Measurements from ENCODE around the gene ORM1. TPM values are rescaled to one million over a fixed set of nuclear protein-coding genes. Genes with fewer than 3 reads are reported as not detected.

ORM1 gene
- total RNA-seq, 1 donor from 2014 or later, result not detected

DNA sequence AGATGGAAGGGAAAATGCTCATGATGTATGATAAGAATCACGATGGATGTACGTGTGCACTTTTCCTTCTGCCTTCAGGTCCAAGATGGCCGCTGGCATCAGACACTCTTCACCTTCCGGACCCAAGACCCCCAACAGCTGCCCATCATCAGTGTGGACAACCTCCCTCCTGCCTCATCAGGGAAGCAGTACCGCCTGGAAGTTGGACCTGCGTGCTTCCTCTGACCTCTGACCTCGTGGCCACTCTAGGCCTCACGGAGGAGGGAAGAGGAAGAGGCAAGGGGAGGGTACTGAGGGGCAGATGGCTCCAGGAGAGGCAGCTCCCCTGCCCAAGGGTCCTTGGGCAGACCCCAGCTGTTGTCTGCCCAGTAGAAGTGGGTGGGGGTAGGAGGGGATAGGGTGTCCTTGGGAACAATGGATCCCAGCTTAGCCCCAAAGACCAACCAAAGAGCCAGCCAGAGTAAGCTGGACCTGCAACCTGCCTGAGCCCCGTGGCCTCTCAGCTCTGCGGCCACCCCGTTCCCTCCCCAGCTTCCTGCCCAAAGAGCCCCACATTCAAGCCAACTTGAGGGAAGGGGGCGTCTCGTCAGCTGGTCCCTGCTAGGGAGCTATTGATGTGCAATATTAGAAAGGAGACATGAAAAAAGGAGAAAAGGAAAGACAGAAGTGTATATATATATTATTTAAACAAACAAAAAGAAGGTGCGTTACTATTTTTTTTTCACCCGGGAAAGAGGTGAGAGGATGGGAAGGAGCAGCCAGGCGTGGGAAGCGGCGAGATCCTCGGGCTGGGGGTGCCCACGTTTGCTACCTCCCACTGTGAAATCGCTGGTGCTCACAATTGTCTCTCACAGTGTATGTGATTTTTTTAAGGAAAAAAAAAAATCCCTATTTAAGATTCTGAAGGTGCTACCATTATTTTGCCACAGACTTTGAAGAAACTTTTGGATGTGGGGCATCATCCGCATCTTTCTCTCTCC is 12.1 kb upstream of the ORM1 start:
- H3K9me3 Mint-ChIP-seq (ENCODE audit: low read depth), result no peaks in the 10 kb centered on the region

DNA sequence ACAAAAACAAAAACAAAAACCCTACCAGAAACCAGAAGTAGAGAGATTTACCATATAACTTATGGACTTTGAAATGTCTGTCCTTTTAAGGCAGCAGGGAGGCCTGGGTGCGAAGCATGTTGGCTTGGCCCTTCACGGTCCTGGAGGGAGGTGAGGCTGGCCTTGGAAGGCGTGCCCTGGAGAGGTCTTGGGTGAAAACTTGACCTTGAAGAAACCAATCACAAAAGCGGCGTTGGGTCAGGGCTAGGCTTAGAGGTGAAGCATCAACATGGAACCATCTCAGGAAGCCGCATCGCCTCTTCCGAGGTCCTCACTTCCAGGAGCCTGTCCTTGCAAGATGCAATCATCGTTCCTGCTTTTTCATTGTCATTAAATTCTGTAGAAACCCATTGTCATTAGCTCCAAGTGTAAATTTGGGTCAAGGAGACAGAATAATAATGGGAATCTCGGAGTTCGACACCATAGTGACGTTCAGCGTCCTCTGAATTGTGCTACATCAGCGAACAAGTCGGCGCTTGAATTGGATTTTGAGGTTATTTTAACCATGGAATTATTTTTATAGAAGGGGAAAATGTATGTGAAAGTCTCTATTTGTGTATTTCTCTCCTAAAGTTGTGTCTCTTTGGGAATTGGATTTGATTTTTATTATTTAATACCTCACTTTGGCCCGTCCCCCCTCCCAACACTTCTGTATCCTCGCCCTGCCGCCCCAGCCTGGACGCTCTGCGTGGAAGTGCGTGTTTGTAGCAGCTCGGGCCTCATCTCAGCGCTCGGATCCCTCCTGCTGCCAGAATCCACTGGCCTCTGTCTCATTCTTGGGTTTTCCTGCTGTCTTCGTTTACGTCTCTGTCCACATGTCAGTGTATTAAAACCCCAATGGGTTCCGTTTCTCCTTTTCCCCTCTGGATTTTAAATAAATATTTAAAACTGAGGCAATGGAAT is 11.1 kb upstream of the ORM1 start:
- peak; percentile 51 for DNase-seq (ENCODE audit: low spot score)
- Mint-ChIP-seq H3K4me1 (ENCODE audit: low read depth) (no peaks in the 10 kb centered on the region), H3K27me3 (ENCODE audit: low read depth) (no peaks in the 10 kb centered on the region), H3K9me3 (ENCODE audit: low read depth) (no peaks in the 10 kb centered on the region), H3K27ac (ENCODE audit: unreplicated experiment) (no peak overlapping the region), H3K36me3 (ENCODE audit: low read depth) (peaks cover 16% of the 10 kb centered on the region), H3K4me3 (ENCODE audit: unreplicated experiment) (no peak overlapping the region)
- TF ChIP-seq, protein P1, sequence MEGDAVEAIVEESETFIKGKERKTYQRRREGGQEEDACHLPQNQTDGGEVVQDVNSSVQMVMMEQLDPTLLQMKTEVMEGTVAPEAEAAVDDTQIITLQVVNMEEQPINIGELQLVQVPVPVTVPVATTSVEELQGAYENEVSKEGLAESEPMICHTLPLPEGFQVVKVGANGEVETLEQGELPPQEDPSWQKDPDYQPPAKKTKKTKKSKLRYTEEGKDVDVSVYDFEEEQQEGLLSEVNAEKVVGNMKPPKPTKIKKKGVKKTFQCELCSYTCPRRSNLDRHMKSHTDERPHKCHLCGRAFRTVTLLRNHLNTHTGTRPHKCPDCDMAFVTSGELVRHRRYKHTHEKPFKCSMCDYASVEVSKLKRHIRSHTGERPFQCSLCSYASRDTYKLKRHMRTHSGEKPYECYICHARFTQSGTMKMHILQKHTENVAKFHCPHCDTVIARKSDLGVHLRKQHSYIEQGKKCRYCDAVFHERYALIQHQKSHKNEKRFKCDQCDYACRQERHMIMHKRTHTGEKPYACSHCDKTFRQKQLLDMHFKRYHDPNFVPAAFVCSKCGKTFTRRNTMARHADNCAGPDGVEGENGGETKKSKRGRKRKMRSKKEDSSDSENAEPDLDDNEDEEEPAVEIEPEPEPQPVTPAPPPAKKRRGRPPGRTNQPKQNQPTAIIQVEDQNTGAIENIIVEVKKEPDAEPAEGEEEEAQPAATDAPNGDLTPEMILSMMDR (IDR thresholded peaks at IDR 0.05), result no peak

More for the DNA sequence above, 12.1 kb upstream of the ORM1 start:
- peak; percentile 54 for DNase-seq (ENCODE audit: low spot score)
- TF ChIP-seq, protein P1 (IDR thresholded peaks at IDR 0.05), result no peak
- Mint-ChIP-seq H3K27ac (ENCODE audit: unreplicated experiment) (no peak overlapping the region), H3K27me3 (ENCODE audit: low read depth) (no peaks in the 10 kb centered on the region), H3K36me3 (ENCODE audit: low read depth) (peaks cover 16% of the 10 kb centered on the region), H3K4me1 (ENCODE audit: low read depth) (no peaks in the 10 kb centered on the region), H3K4me3 (ENCODE audit: unreplicated experiment) (no peak overlapping the region)

DNA sequence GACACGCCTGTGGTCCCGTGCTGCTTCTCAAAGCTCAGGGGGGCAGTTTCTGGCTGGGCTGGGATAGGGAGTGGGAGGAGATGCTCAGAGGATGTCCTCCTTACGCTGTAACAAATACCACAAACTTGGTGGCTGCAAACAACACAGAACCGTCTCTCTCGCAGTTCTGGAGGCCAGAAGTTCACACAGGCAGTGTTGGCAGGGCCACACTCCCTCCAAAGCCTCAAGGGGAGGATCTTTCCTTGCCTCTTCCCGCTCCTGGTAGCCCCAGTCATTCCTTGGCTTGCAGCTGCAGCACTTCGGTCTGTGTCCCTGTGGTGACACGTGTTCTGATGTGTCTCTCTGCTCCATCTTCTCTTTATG is 10.4 kb upstream of the ORM1 start:
- H3K27me3 Mint-ChIP-seq (ENCODE audit: low read depth), result no peaks in the 10 kb centered on the region
- peak; percentile 12 for DNase-seq (ENCODE audit: low spot score)
- TF ChIP-seq, protein P1 (IDR thresholded peaks at IDR 0.05), result no peak
- H3K36me3 Mint-ChIP-seq (ENCODE audit: low read depth), result peaks cover 13% of the 10 kb centered on the region
- no peak overlapping the region for H3K4me3 Mint-ChIP-seq (ENCODE audit: unreplicated experiment)
- no peaks in the 10 kb centered on the region for H3K9me3 Mint-ChIP-seq (ENCODE audit: low read depth)
- no peak overlapping the region for H3K27ac Mint-ChIP-seq (ENCODE audit: unreplicated experiment)
- H3K4me1 Mint-ChIP-seq (ENCODE audit: low read depth), result no peaks in the 10 kb centered on the region

DNA sequence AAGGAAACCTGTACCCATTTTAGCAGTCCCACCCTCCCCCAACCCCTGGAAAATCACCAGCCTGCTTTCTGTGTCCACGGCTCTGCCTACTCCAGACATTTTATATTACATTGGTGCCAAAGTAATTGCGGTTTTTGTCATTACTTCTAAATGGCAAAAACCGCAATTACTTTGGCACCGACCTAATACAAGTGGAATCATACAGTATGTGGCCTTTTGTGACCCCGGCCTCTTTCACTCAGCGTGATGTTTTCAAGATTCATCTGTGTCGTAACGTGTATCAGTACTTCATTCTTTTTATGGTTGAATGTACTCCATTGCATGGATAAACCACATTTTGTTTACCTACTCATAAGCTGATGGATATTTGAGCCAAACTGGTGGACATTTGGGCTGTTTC is 9.7 kb upstream of the ORM1 start:
- TF ChIP-seq, protein P1 (IDR thresholded peaks at IDR 0.05), result no peak
- Mint-ChIP-seq H3K4me1 (ENCODE audit: low read depth) (peaks cover 7% of the 10 kb centered on the region), H3K4me3 (ENCODE audit: unreplicated experiment) (no peak overlapping the region), H3K9me3 (ENCODE audit: low read depth) (no peaks in the 10 kb centered on the region), H3K36me3 (ENCODE audit: low read depth) (peaks cover 10% of the 10 kb centered on the region), H3K27me3 (ENCODE audit: low read depth) (no peaks in the 10 kb centered on the region), H3K27ac (ENCODE audit: unreplicated experiment) (no peak overlapping the region)
- no peak for DNase-seq (ENCODE audit: low spot score)

Data from chondrocyte (in vitro differentiated cells).